Gastroesophageal sphincter (tissue), 3 donors: Measurements from ENCODE around the gene TNFRSF12A.

Source experiments
- EP300 ChIP-seq: sonication (generic); formaldehyde crosslinking; IDR thresholded peaks from one replicate; pipeline ENCODE4 v1.6.1; 2017; ENCODE audit warnings: antibody characterized with exemption, mild to moderate bottlenecking
- POLR2A ChIP-seq, 2 donors: fragments of 450-650 bp; IDR thresholded peaks; one replicate each; pipeline ENCODE4 v1.6.1; 2017; ENCODE audit warnings: antibody characterized with exemption in 2 of 2, mild to moderate bottlenecking in 2 of 2, moderate library complexity in 1 of 2
- POLR2AphosphoS5 ChIP-seq: sonication (generic); formaldehyde crosslinking; IDR thresholded peaks from one replicate; pipeline ENCODE4 v1.6.1; 2017; ENCODE audit warnings: antibody characterized with exemption
- TF ChIP-seq, protein P1 (sequence below), 4 experiments: fragments of 200-600 bp in 2 of 4; fragments of 450-650 bp in 2 of 4; sonication (generic) in 1 of 4; IDR thresholded peaks; one replicate each; pipeline ENCODE4 v1.5.1; 2017 to 2019; ENCODE audit warnings: antibody characterized with exemption in 4 of 4, mild to moderate bottlenecking in 2 of 4, moderate library complexity in 2 of 4

GRCh38 chr16:3035289-3035971 lies 15.3 kb downstream of the TNFRSF12A start:
- TF ChIP-seq, protein P1, sequence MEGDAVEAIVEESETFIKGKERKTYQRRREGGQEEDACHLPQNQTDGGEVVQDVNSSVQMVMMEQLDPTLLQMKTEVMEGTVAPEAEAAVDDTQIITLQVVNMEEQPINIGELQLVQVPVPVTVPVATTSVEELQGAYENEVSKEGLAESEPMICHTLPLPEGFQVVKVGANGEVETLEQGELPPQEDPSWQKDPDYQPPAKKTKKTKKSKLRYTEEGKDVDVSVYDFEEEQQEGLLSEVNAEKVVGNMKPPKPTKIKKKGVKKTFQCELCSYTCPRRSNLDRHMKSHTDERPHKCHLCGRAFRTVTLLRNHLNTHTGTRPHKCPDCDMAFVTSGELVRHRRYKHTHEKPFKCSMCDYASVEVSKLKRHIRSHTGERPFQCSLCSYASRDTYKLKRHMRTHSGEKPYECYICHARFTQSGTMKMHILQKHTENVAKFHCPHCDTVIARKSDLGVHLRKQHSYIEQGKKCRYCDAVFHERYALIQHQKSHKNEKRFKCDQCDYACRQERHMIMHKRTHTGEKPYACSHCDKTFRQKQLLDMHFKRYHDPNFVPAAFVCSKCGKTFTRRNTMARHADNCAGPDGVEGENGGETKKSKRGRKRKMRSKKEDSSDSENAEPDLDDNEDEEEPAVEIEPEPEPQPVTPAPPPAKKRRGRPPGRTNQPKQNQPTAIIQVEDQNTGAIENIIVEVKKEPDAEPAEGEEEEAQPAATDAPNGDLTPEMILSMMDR (IDR thresholded peaks at IDR 0.05), result no peak
- TF ChIP-seq POLR2A (IDR thresholded peaks at IDR 0.05) (no peak), EP300 (no peak), POLR2AphosphoS5 (no peak)
